Muscle of leg (tissue), 11 donors: Measurements from ENCODE around the gene EXT2. TPM values are rescaled to one million over a fixed set of nuclear protein-coding genes. Genes with fewer than 3 reads are reported as not detected.

Experiments
- DNase-seq: peaks from one replicate; pipeline ENCODE4 v3.0.0; 2013
- H3K27ac ChIP-seq: one replicate; pipeline ENCODE4 v1.5.1; 2013; ENCODE audit warnings: mild to moderate bottlenecking, low read length, control low read depth
- H3K27me3 ChIP-seq: one replicate; pipeline ENCODE4 v1.6.1; 2013; ENCODE audit warnings: low read length; ENCODE audit not compliant: control insufficient read depth, insufficient read depth
- H3K36me3 ChIP-seq: one replicate; pipeline ENCODE4 v1.6.1; 2013; ENCODE audit warnings: low read length; ENCODE audit not compliant: control insufficient read depth, insufficient read depth
- H3K4me1 ChIP-seq: one replicate; pipeline ENCODE4 v1.6.1; 2013; ENCODE audit warnings: low read length; ENCODE audit not compliant: control insufficient read depth, insufficient read depth
- H3K4me3 ChIP-seq: one replicate; pipeline ENCODE4 v1.5.1; 2013; ENCODE audit warnings: low read length, control low read depth
- H3K9me3 ChIP-seq: replicated peaks from 2 replicates; pipeline ENCODE4 v1.6.1; 2013; ENCODE audit warnings: low read depth, low read length; ENCODE audit not compliant: control insufficient read depth
- WGBS: methylation state at CpG from one replicate; pipeline ENCODE4 v1.1.5; 2013; ENCODE audit warnings: missing lambda C conversion rate; ENCODE audit not compliant: insufficient coverage; 5-methylcytosine and 5-hydroxymethylcytosine counted together
- polyA plus RNA-seq, 8 donors: library from polyadenylated mRNA; unstranded; fragments of 120-200 nt; gene quantifications; one replicate each; pipeline versions ENCODE4 v1.2.1 to v1.2.3, GENCODE V29; 2013; ENCODE audit warnings: inconsistent platforms in 1 of 8, low replicate concordance in 1 of 8; ENCODE audit not compliant: insufficient read length in 8 of 8, insufficient read depth in 1 of 8
- total RNA-seq: library from RNA; stranded (reverse); fragments of 120-200 nt; gene quantifications from one replicate; pipeline ENCODE4 v1.2.4, GENCODE V29; 2013

Gene EXT2
- total and polyA plus RNA-seq, 9 donors, result 44.3 to 66.8 (median 56.2) TPM

- no peak overlapping the region for H3K27ac ChIP-seq
- DNase-seq, result peak; percentile 91
- H3K4me1 ChIP-seq, result peaks cover 17% of the 10 kb centered on the region
- H3K27me3 ChIP-seq, result no peaks in the 10 kb centered on the region
- no peaks in the 10 kb centered on the region for H3K9me3 ChIP-seq
- H3K4me3 ChIP-seq, result no peak overlapping the region
- WGBS, result no CpG with 5 or more reads among the region's 1 CpG
- H3K36me3 ChIP-seq, result peaks cover 7% of the 10 kb centered on the region
Measured at GRCh38 chr11:44140372-44140771, 44.9 kb downstream of the EXT2 start.

GRCh38 chr11:44140805-44141204 is 45.3 kb downstream of the EXT2 start:
- peaks cover 17% of the 10 kb centered on the region for H3K4me1 ChIP-seq
- no peak overlapping the region for H3K4me3 ChIP-seq
- H3K36me3 ChIP-seq, result peaks cover 7% of the 10 kb centered on the region
- WGBS, result no CpG with 5 or more reads among the region's 1 CpG
- no peaks in the 10 kb centered on the region for H3K27me3 ChIP-seq
- no peaks in the 10 kb centered on the region for H3K9me3 ChIP-seq
- H3K27ac ChIP-seq, result no peak overlapping the region
- DNase-seq, result no peak

- no peak for DNase-seq
- no peaks in the 10 kb centered on the region for H3K27me3 ChIP-seq
- H3K27ac ChIP-seq, result peak overlapping the region; percentile 22
- H3K9me3 ChIP-seq, result no peaks in the 10 kb centered on the region
- H3K36me3 ChIP-seq, result peaks cover 14% of the 10 kb centered on the region
- H3K4me1 ChIP-seq, result peaks cover 19% of the 10 kb centered on the region
- H3K4me3 ChIP-seq, result no peak overlapping the region
- WGBS, result 54% methylated on average over 3 of the region's 7 CpGs
Measured at GRCh38 chr11:44143987-44144909, 48.8 kb downstream of the EXT2 start.

DNA sequence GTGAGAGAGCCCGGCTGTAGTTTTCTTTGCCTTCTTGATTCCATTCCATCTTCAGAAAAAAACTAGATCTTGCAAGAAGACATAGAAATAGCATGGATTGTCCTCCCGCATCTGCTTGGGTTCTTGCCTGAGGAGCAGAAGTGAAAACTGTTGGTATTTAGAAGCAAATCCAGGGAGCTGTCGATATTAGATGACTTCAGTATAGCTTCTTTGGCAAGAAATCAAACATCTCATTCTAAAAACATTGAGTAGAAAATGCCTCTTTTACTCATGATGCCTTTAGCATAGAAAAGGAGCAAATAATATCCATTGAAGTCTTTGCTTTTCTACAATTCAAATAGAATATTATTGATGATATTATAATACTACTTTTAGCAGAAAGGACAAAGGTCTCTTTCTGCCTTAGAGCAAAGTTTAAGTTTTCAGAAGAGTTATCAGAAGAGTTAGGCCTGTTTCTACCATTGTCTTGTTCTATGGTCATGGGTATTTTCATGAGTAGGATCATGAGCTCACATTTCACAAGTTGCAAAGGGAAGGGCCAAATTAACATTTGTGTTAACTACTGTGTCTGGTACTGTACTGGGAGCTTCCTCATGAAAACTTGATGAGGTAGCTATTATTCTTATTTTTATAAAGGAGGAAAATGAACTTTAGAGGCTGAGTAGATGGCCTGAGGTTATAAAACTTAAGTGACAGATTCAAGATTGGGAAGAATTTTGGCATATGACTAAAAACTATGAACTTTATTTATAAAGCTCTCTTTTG is 49.7 kb downstream of the EXT2 start:
- no peaks in the 10 kb centered on the region for H3K9me3 ChIP-seq
- no peaks in the 10 kb centered on the region for H3K27me3 ChIP-seq
- peaks cover 14% of the 10 kb centered on the region for H3K36me3 ChIP-seq
- no peak for DNase-seq
- no peak overlapping the region for H3K27ac ChIP-seq
- H3K4me3 ChIP-seq, result no peak overlapping the region
- no CpG with 5 or more reads among the region's 3 CpGs for WGBS
- peaks cover 12% of the 10 kb centered on the region for H3K4me1 ChIP-seq

GRCh38 chr11:44146931-44147330 is 51.5 kb downstream of the EXT2 start:
- Histone ChIP-seq H3K4me3 (no peak overlapping the region), H3K36me3 (peaks cover 14% of the 10 kb centered on the region), H3K27ac (no peak overlapping the region), H3K9me3 (no peaks in the 10 kb centered on the region), H3K4me1 (peaks cover 11% of the 10 kb centered on the region), H3K27me3 (no peaks in the 10 kb centered on the region)
- DNase-seq, result no peak
- WGBS, result no CpG with 5 or more reads among the region's 2 CpGs

DNA sequence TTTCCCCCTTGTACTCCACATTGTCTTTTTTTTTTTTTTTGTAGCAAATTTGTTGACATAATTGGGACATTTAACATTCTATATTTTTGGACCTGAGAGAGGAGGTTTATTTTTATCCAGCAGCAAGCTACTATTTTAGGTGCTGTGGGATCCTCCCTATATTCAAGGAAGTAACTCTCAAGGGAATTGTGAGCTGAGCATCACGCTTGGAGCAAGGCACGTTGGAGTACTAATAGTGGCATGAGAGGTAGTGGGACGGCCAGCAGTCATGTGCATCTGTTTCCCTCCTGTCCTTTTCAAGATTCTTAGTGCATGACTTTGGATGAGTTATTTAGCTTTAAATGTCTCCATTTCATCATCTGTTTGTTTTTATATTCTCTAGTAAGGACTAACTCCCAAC is 52.3 kb downstream of the EXT2 start:
- Histone ChIP-seq H3K9me3 (no peaks in the 10 kb centered on the region), H3K4me3 (no peak overlapping the region), H3K27ac (peak overlapping the region; percentile 37), H3K36me3 (peaks cover 14% of the 10 kb centered on the region), H3K27me3 (no peaks in the 10 kb centered on the region), H3K4me1 (peaks cover 11% of the 10 kb centered on the region)
- no peak for DNase-seq
- WGBS, result no CpG with 5 or more reads among the region's 3 CpGs

DNA sequence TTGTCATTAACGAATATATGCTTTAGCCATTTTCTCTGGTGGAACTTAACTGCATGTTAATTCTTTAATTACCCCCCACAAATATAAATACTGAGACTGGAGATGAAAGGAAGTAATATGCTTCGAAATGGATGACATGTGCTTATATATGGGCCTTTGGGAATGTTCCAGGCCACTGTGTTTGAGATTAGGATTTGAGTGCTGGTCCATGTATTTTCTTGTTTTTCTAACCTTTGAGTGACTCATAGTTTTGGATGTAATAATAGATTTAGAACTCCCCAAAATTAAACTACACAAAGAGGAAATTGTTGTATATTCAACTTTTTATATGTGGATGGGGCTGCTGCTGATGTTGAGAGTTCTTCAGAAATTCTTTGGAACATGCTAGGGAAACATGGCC is 54.2 kb downstream of the EXT2 start:
- no peaks in the 10 kb centered on the region for H3K27me3 ChIP-seq
- peaks cover 7% of the 10 kb centered on the region for H3K36me3 ChIP-seq
- H3K27ac ChIP-seq, result peak overlapping the region; percentile 75
- DNase-seq, result no peak
- no peak overlapping the region for H3K4me3 ChIP-seq
- no peaks in the 10 kb centered on the region for H3K9me3 ChIP-seq
- peaks cover 6% of the 10 kb centered on the region for H3K4me1 ChIP-seq
- WGBS, result no CpG with 5 or more reads among the region's 2 CpGs

- H3K27me3 ChIP-seq, result no peaks in the 10 kb centered on the region
- H3K4me3 ChIP-seq, result no peak overlapping the region
- no peaks in the 10 kb centered on the region for H3K9me3 ChIP-seq
- H3K36me3 ChIP-seq, result peaks cover 7% of the 10 kb centered on the region
- peak overlapping the region; percentile 75 for H3K27ac ChIP-seq
- WGBS, result no CpG with 5 or more reads among the region's 1 CpG
- peaks cover 4% of the 10 kb centered on the region for H3K4me1 ChIP-seq
- DNase-seq, result peak; percentile 44
Measured at GRCh38 chr11:44150401-44150800, 54.9 kb downstream of the EXT2 start.

- peaks cover 12% of the 10 kb centered on the region for H3K9me3 ChIP-seq
- H3K4me1 ChIP-seq, result no peaks in the 10 kb centered on the region
- 95% methylated on average over 3 of the region's 4 CpGs for WGBS
- no peak for DNase-seq
- H3K27me3 ChIP-seq, result no peaks in the 10 kb centered on the region
- H3K27ac ChIP-seq, result no peak overlapping the region
- H3K36me3 ChIP-seq, result peaks cover 14% of the 10 kb centered on the region
- no peak overlapping the region for H3K4me3 ChIP-seq
Measured at GRCh38 chr11:44157019-44157418, 61.5 kb downstream of the EXT2 start.

DNA sequence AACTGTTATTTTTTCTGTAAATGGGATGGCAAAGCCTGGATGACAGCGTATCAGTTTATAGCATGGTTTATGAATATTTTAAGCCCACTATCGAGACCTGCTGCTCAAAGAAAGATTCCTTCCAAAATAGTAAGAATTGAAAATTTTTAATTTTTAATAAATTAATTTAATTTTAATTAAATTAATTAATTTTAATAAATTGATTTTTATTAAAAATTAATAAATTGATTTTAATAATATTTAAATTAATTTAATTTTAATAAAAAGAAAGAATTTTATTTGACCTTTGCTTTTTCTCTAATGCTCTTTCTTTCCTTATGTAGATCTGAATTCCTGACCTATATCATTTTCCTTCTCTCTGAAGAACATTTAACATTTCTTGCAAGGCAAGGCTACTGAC is 62.9 kb downstream of the EXT2 start:
- no peak for DNase-seq

More for the DNA sequence above, 62.9 kb downstream of the EXT2 start:
- Histone ChIP-seq H3K36me3 (peaks cover 14% of the 10 kb centered on the region), H3K9me3 (peaks cover 12% of the 10 kb centered on the region), H3K27me3 (no peaks in the 10 kb centered on the region), H3K4me3 (no peak overlapping the region), H3K27ac (no peak overlapping the region), H3K4me1 (no peaks in the 10 kb centered on the region)
- WGBS, result no CpG with 5 or more reads among the region's 2 CpGs
